IPS-20b (cell line): ENCODE results near the gene PRRG2.

ENCODE experiments used
- H3K27ac ChIP-seq: one replicate; pipeline ENCODE4 v1.5.1; 2013; ENCODE audit warnings: low read length
- H3K27me3 ChIP-seq: 2 replicates; pipeline ENCODE4 v1.6.1; 2013; ENCODE audit warnings: mild to moderate bottlenecking, low read length, inconsistent platforms; ENCODE audit not compliant: insufficient read depth
- H3K36me3 ChIP-seq: 2 replicates; pipeline ENCODE4 v1.6.1; 2013; ENCODE audit warnings: low read depth, mild to moderate bottlenecking, inconsistent platforms, low read length, moderate library complexity; ENCODE audit not compliant: insufficient read depth
- H3K4me1 ChIP-seq: 2 replicates; pipeline ENCODE4 v1.6.1; 2013; ENCODE audit warnings: mild to moderate bottlenecking, control low read depth, inconsistent platforms, low read length, moderate library complexity; ENCODE audit not compliant: insufficient read depth
- H3K4me3 ChIP-seq: 2 replicates; pipeline ENCODE4 v1.5.1; 2013; ENCODE audit warnings: mild to moderate bottlenecking, low read length, inconsistent platforms
- H3K9ac ChIP-seq: 2 replicates; pipeline ENCODE4 v1.6.1; 2013; ENCODE audit warnings: low read depth, mild to moderate bottlenecking, inconsistent platforms, low read length, moderate library complexity
- H3K9me3 ChIP-seq: 2 replicates; pipeline ENCODE4 v1.6.1; 2013; ENCODE audit warnings: mild to moderate bottlenecking, low read depth, low read length, inconsistent platforms; ENCODE audit not compliant: insufficient read depth

The PRRG2 gene

GRCh38 chr19:49574206-49574755, 6.8 kb upstream of the PRRG2 start:
- 0 out of 2 replicates have a peak, but pooled peaks cover under 1% of the 10 kb centered on the region for H3K4me1 ChIP-seq

GRCh38 chr19:49579193-49579592, 1.9 kb upstream of the PRRG2 start:
- no peak overlapping the region for H3K27ac ChIP-seq
- peak overlapping the region; percentile 95; the same call in 1 of the 2 replicates for H3K9ac ChIP-seq
- peak overlapping the region; percentile 95 for H3K4me3 ChIP-seq
- peaks cover 7% of the 10 kb centered on the region; the same call in 1 of the 2 replicates for H3K4me1 ChIP-seq
- H3K27me3 ChIP-seq = no peaks in the 10 kb centered on the region
- H3K36me3 ChIP-seq = peaks cover 17% of the 10 kb centered on the region
- H3K9me3 ChIP-seq = no peaks in the 10 kb centered on the region

More at GRCh38 chr19:49574206-49574755, 6.8 kb upstream of the PRRG2 start:
- Histone ChIP-seq H3K36me3 (peaks cover 22% of the 10 kb centered on the region), H3K4me3 (no peak overlapping the region), H3K27ac (no peak overlapping the region), H3K9me3 (no peaks in the 10 kb centered on the region), H3K9ac (no peak overlapping the region), H3K27me3 (no peaks in the 10 kb centered on the region)

DNA sequence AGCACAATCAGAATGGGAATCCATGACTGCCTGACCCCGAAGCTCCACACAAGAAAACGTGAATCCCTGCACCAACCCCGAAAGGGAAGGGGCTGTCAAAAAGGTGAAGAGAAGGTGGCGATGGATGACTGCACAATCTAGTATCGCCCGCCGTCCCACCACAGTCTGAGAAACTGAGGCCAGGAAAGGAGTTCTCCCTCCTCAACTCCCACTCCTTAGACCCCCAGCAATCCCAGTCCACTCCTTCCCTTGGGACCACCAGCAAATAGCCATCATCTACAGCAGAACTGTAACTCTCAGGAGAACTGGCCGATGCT, 1.2 kb upstream of the PRRG2 start:
- Histone ChIP-seq H3K36me3 (peaks cover 13% of the 10 kb centered on the region), H3K9ac (peak overlapping the region; percentile 95), H3K27ac (no peak overlapping the region), H3K27me3 (no peaks in the 10 kb centered on the region), H3K4me1 (peaks cover 9% of the 10 kb centered on the region; the same call in 1 of the 2 replicates), H3K9me3 (no peaks in the 10 kb centered on the region), H3K4me3 (peak overlapping the region; percentile 95)

DNA sequence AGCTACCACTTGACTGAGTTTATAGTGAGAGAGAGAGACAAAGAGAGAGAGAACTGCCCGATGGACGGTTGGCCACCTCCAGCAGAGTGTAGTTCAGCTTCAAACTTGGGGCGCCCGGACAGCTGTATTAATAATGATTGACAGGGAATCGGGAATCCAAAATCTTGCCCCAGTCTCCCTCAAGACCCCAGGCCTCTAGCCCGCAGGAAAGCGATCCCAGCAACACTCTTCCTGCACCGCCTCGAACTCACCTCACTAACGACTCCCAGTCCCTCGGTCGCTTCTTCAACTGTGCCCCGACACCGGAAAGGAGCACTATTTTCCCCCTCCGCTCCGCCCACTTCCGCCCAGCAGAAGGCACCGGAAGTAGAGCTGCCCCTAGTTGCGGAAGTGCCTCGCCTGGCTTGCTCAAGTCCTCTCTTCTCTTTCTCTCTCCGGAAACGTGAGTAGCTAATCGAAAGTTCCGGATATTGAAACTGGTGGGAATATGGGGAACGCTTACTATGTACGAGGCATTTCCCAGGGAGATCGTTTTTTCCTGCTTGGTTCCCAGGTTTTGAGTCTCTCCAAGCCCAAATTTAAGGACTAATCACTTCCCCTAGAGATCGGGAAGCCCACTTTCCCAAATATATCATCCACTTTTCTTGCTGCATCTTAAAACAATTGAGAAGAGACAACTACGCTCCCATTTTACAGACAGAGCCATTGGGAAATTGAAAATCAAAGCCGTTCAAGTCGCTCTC, 681 bp upstream of the PRRG2 start, which contains the start of gene NOSIP:
NOSIP (minus strand) TSS at position 293 of the 743 bp plus-strand sequence. CDS start 19,865 bp downstream, outside the sequence.
- Histone ChIP-seq H3K9me3 (no peaks in the 10 kb centered on the region), H3K27ac (no peak within 1 kb of the TSS), H3K4me3 (peak within 1 kb of the TSS; percentile 95), H3K27me3 (no peaks in the 10 kb centered on the region), H3K4me1 (peaks cover 11% of the 10 kb centered on the region; the same call in 1 of the 2 replicates), H3K36me3 (peaks cover 9% of the 10 kb centered on the region), H3K9ac (peak within 1 kb of the TSS; percentile 95)

- H3K27me3 ChIP-seq = no peaks in the 10 kb centered on the region
- peaks cover 11% of the 10 kb centered on the region; the same call in 1 of the 2 replicates for H3K4me1 ChIP-seq
- H3K27ac ChIP-seq = no peak overlapping the region
- H3K36me3 ChIP-seq = no peaks in the 10 kb centered on the region
- no peaks in the 10 kb centered on the region for H3K9me3 ChIP-seq
- no peak overlapping the region for H3K9ac ChIP-seq
- no peak overlapping the region for H3K4me3 ChIP-seq
Measured at GRCh38 chr19:49583239-49583638, 2.1 kb downstream of the PRRG2 start.

DNA sequence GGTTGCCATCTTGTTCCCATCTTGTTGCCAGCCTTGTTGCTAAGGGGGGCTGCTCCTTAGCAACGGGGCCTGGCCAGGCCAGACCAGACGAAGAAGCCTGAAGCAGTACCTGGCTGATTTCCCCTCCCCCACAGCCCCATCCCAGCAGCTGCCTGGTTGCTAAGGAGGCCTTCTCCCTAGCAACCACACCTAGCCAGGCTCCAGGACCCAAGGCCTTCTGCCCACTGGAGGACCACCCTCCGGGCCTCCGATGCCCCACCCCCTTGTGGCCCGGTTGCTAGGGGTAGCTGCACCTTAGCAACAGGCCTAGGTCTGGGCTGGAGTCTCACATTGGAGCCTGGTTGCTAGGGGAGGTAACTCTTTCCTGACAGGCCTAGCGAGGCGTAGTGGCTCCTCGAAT, 3.9 kb downstream of the PRRG2 start:
- H3K4me3 ChIP-seq = no peak overlapping the region
- H3K27ac ChIP-seq = no peak overlapping the region
- H3K9me3 ChIP-seq = no peaks in the 10 kb centered on the region
- no peak overlapping the region for H3K9ac ChIP-seq
- H3K27me3 ChIP-seq = no peaks in the 10 kb centered on the region
- no peaks in the 10 kb centered on the region for H3K36me3 ChIP-seq
- H3K4me1 ChIP-seq = peaks cover 8% of the 10 kb centered on the region; the same call in 1 of the 2 replicates

DNA sequence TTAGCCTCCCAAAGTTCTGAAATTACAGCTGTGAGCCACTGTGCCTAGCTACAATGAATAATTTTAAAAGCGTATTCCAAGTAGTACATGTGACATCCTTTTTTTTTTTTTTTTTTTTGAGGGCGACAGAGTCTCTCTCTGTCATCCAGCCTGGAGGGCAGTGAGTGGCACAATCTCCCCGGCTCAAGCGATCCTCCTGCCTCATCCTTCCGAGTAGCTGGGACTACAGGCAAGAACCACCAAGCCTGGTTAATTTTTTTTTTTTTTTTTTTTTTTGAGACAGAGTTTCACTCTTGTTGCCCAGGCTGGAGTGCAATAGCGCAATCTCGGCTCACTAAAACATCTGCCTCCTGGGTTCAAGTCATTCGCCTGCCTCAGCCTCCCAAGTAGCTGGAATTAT, 6.1 kb downstream of the PRRG2 start:
- H3K9ac ChIP-seq = no peak overlapping the region
- H3K27ac ChIP-seq = no peak overlapping the region
- H3K27me3 ChIP-seq = no peaks in the 10 kb centered on the region
- peaks cover 4% of the 10 kb centered on the region; the same call in 1 of the 2 replicates for H3K4me1 ChIP-seq
- H3K36me3 ChIP-seq = no peaks in the 10 kb centered on the region
- H3K4me3 ChIP-seq = no peak overlapping the region
- no peaks in the 10 kb centered on the region for H3K9me3 ChIP-seq

DNA sequence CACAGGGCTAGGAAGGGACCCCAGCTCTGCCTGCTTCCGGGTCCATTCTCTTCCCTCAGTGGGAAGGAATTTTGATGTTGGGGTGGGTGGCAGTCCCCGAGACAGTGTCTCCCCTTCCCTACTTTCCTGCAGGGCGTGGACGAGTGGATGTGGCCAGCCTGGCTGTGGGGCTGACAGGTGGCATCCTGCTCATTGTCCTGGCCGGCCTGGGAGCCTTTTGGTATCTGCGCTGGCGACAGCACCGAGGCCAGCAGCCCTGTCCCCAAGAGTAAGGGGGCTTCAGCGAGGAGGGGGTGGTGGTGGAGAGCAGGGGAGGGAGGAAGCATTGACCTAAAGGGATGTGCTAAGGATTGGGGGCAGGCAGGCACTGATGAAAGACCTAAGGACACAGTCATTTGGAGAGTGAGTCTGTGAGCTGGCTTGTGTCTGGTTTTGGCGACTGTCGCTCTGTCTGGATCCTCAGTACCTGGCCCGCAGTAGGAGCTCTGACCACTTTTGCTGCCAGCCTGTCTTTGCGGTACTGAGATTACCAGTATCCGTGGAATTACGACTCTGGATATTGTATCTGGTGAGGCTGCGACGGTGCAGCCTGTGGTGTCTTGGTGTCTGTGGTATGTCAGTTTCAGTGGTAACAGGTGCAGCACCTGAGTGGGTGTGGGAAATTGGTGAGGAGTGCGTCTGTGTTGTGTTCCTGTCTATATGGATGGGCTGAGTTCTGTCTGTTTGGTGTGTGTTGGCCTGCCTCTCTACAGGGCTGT, 7.4 kb downstream of the PRRG2 start:
- Histone ChIP-seq H3K27me3 (no peaks in the 10 kb centered on the region), H3K27ac (no peak overlapping the region), H3K9ac (no peak overlapping the region), H3K9me3 (no peaks in the 10 kb centered on the region), H3K4me3 (no peak overlapping the region), H3K36me3 (peaks cover under 1% of the 10 kb centered on the region; the same call in 1 of the 2 replicates), H3K4me1 (peaks cover 4% of the 10 kb centered on the region; the same call in 1 of the 2 replicates)

DNA sequence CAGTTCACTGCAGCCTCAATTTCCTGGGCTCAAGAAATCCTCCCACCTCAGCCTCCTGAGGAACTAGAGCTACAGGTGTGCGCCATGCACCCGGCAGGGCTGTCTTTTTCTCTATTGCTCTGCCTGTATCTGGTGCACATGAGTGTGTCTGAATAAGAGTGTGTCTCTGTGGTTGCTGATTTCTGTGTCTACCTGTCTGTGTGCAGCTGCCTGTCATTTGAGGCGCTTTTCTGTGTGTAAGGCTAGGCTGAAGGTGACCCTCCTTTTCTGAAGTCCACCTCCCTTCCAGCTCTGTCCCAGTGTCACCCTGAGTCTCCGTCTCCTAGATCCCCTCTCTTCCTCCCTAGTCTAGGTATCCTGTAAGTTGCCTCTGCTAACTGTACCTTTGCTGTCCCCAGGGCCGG, 8.4 kb downstream of the PRRG2 start:
- peaks cover 10% of the 10 kb centered on the region; the same call in 1 of the 2 replicates for H3K4me1 ChIP-seq
- H3K27me3 ChIP-seq = no peaks in the 10 kb centered on the region
- H3K4me3 ChIP-seq = peak overlapping the region; percentile 23; the same call in 1 of the 2 replicates
- H3K36me3 ChIP-seq = peaks cover 10% of the 10 kb centered on the region
- no peaks in the 10 kb centered on the region for H3K9me3 ChIP-seq
- H3K9ac ChIP-seq = no peak overlapping the region
- no peak overlapping the region for H3K27ac ChIP-seq

DNA sequence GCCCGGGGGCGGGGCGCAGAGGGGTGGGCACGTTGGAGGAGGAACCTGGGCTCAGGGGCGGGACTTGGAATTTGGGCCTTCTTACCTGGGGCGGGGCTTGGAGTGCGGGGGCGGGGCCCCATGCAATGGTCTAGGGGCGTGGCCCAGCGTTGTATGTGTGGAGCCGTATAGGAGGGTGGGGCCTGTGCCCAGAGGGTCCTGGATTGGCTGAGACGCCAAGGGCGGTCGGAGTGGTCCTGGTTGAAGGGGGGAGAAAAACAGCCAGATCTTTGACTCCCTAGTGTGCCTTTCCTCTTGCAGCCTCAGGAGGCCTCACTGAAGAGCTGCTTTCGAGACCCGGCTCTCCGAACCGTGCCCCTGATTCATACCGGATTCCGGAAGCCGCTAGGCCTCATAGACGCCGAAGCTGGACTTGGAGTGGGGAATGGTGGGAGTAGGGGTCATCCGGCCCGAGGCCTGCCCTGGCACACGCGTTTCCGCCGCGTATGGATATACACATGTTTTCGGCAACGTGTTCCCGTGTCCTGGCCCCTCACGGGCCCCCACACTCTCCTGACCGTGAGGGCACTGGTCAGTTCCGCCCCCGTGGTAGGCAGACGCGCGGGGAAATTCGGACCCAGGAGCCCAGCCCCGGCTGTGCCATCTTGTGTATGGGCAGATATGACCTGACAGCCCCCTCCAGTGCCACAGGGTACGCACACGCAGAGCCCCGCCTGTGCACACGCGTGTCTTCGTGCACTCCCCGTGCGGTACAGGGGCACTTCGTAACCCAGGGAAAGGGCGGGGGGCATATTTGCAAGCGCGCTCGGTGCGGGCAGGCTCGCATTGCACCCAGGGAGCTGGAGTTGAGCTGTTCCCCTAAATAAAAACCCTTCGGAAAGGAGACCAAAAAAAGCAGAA, 9.2 kb downstream of the PRRG2 start:
- H3K9ac ChIP-seq = peak overlapping the region; percentile 99

More for the DNA sequence above, 9.2 kb downstream of the PRRG2 start:
- peak overlapping the region; percentile 95 for H3K4me3 ChIP-seq
- peaks cover 15% of the 10 kb centered on the region for H3K36me3 ChIP-seq
- H3K27me3 ChIP-seq = no peaks in the 10 kb centered on the region
- H3K4me1 ChIP-seq = peaks cover 5% of the 10 kb centered on the region; the same call in 1 of the 2 replicates
- peak overlapping the region; percentile 96 for H3K27ac ChIP-seq
- H3K9me3 ChIP-seq = no peaks in the 10 kb centered on the region
